ENCODE measurements around the gene DNAJB13.

The DNAJB13 gene

DNA sequence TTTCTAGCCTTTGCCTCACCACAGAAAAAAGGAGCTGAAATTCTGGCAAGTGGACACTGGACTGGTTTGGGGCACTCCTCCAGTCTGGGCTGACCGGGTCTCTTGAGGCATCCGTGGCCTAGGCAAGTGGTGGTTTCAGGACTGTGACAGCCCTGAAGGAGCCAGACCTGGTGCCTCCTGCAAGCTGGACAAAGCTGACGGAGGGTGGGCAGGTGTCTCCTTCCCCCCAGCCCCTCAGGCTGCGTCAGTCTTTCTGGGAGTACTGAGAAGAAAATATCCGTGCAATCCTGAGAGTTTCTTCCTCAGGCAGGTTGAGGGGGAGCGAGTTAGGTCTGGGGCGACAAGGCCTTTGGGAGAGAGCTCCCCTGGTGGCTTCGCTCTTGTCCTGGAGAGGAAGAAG is 62.3 kb downstream of the DNAJB13 start:
- H3K36me3 ChIP-seq (ENCODE audit: control insufficient read depth, insufficient read depth, low read length), result peaks cover 8% of the 10 kb centered on the region
- 96% methylated on average over 8 of the region's 8 CpGs for WGBS, 2 experiments

GRCh38 chr11:74014880-74015279 is 64.1 kb downstream of the DNAJB13 start:
- H3K27ac ChIP-seq (ENCODE audit: insufficient read depth, low read depth, low read length, poor library complexity, severe bottlenecking), result no peak overlapping the region
- no peaks in the 10 kb centered on the region for H3K9me3 ChIP-seq (ENCODE audit: control insufficient read depth, low read length)
- H3K4me1 ChIP-seq (ENCODE audit: control insufficient read depth, insufficient read depth, low read length), result peaks cover 4% of the 10 kb centered on the region
- 93 to 96% methylated on average over 2 of the region's 2 CpGs for WGBS, 2 experiments
- H3K27me3 ChIP-seq (ENCODE audit: control insufficient read depth, insufficient read depth, low read length, poor library complexity, severe bottlenecking), result no peaks in the 10 kb centered on the region
- peaks cover 10% of the 10 kb centered on the region for H3K36me3 ChIP-seq (ENCODE audit: control insufficient read depth, insufficient read depth, low read length)
- no peak overlapping the region for H3K4me3 ChIP-seq (ENCODE audit: insufficient read depth, low read depth, low read length)

More for the DNA sequence above, 62.3 kb downstream of the DNAJB13 start:
- Histone ChIP-seq H3K4me1 (ENCODE audit: control insufficient read depth, insufficient read depth, low read length) (no peaks in the 10 kb centered on the region), H3K4me3 (ENCODE audit: insufficient read depth, low read depth, low read length) (no peak overlapping the region), H3K27me3 (ENCODE audit: control insufficient read depth, insufficient read depth, low read length, poor library complexity, severe bottlenecking) (no peaks in the 10 kb centered on the region), H3K9me3 (ENCODE audit: control insufficient read depth, low read length) (no peaks in the 10 kb centered on the region), H3K27ac (ENCODE audit: insufficient read depth, low read depth, low read length, poor library complexity, severe bottlenecking) (no peak overlapping the region)

GRCh38 chr11:74015919-74016684 is 65.3 kb downstream of the DNAJB13 start:
- H3K36me3 ChIP-seq (ENCODE audit: control insufficient read depth, insufficient read depth, low read length), result peaks cover 10% of the 10 kb centered on the region
- H3K4me1 ChIP-seq (ENCODE audit: control insufficient read depth, insufficient read depth, low read length), result peaks cover 8% of the 10 kb centered on the region
- WGBS, 2 experiments, result 93 to 94% methylated on average over 5 of the region's 5 CpGs
- H3K27ac ChIP-seq (ENCODE audit: insufficient read depth, low read depth, low read length, poor library complexity, severe bottlenecking), result no peak overlapping the region
- H3K9me3 ChIP-seq (ENCODE audit: control insufficient read depth, low read length), result no peaks in the 10 kb centered on the region
- no peaks in the 10 kb centered on the region for H3K27me3 ChIP-seq (ENCODE audit: control insufficient read depth, insufficient read depth, low read length, poor library complexity, severe bottlenecking)
- no peak overlapping the region for H3K4me3 ChIP-seq (ENCODE audit: insufficient read depth, low read depth, low read length)

DNA sequence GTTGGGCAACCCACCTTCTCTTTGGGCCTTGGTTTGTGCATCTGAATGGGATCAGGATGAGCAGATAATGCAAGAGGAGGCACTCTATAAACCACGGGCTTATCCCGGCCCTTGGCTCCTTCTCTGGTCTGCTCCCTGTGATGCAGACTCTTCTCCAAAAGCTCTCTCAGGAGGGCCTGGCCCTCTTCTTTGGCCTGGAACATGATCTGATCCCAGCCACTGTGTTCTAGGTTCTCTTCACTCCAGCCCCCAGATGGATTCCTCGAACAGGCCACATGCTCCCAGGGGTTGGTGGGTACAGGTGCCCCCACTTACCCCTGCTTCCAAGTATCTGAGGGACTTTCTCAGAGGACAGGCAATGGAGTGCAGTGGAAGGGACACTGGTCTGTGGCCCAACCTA is 66.8 kb downstream of the DNAJB13 start:
- no peaks in the 10 kb centered on the region for H3K27me3 ChIP-seq (ENCODE audit: control insufficient read depth, insufficient read depth, low read length, poor library complexity, severe bottlenecking)
- H3K9me3 ChIP-seq (ENCODE audit: control insufficient read depth, low read length), result no peaks in the 10 kb centered on the region
- H3K27ac ChIP-seq (ENCODE audit: insufficient read depth, low read depth, low read length, poor library complexity, severe bottlenecking), result no peak overlapping the region
- 93 to 97% methylated on average over 3 of the region's 3 CpGs for WGBS, 2 experiments
- H3K4me1 ChIP-seq (ENCODE audit: control insufficient read depth, insufficient read depth, low read length), result peaks cover 8% of the 10 kb centered on the region
- peaks cover 10% of the 10 kb centered on the region for H3K36me3 ChIP-seq (ENCODE audit: control insufficient read depth, insufficient read depth, low read length)
- no peak overlapping the region for H3K4me3 ChIP-seq (ENCODE audit: insufficient read depth, low read depth, low read length)

DNA sequence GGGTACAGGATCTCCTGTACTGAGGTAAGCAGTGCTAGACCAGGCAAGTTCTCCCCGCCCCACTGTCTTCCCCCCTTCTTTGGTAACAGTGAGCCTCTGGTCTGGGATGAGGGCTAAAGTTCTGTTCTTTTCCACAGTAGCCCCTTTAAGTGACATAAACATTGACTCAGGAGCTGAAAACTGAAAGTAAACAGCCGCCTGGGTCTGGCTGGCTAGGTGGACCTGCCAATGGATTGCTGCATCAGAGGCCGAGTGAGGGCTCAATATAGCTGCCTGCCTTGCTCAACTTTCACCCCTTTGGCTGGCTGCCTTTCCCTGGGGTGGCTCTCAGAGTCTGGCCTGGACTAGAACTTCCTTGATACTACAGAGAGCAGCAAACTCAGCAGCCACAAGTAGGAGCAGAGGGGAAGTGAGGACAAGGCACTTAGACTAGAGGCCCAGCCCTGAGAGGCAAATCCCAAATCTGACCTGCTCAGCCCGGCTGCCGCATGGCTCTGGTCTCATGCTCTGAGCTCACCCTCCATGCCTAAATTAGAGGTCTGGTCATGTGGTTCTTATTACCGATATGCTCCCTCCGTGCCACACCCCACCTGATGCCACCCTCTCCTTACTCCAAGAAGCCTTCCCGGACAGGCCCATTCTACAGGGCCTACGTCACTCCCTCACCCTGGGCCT is 67.6 kb downstream of the DNAJB13 start:
- Histone ChIP-seq H3K27ac (ENCODE audit: insufficient read depth, low read depth, low read length, poor library complexity, severe bottlenecking) (no peak overlapping the region), H3K4me1 (ENCODE audit: control insufficient read depth, insufficient read depth, low read length) (peaks cover 8% of the 10 kb centered on the region), H3K27me3 (ENCODE audit: control insufficient read depth, insufficient read depth, low read length, poor library complexity, severe bottlenecking) (no peaks in the 10 kb centered on the region), H3K9me3 (ENCODE audit: control insufficient read depth, low read length) (no peaks in the 10 kb centered on the region), H3K4me3 (ENCODE audit: insufficient read depth, low read depth, low read length) (no peak overlapping the region), H3K36me3 (ENCODE audit: control insufficient read depth, insufficient read depth, low read length) (peaks cover 10% of the 10 kb centered on the region)
- 95 to 96% methylated on average over 9 of the region's 9 CpGs for WGBS, 2 experiments

DNA sequence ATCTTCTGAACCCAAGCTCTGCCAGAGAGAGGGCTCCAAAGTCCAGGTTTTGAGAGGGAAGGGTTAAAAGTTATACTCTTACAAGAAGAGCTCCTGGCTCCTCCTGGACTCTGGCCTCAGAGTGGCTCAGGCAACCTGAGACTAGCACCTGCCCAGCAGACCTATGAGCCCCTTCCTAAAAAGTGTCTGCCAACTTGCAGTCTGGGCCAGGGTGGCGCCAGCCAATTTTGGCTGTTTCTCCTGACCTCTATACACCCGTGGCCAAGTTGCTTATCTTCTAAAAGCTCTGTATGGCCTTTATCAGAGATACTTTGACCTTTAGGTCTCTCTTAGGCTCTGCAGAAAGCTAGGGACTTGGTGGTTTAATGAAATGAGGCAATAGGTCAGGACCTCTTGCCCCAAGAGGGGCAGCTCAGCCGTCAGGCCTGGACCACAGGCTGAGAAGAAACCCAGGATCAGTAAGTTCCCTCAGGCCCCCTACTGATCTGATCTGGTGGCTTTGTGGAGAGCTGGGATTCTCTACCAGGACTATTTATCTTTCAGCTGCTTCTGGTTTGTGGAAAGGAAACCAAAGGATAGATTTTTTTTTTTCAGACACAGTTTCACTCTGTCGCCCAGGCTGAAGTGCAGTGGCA is 68.4 kb downstream of the DNAJB13 start:
- Histone ChIP-seq H3K27ac (ENCODE audit: insufficient read depth, low read depth, low read length, poor library complexity, severe bottlenecking) (no peak overlapping the region), H3K4me1 (ENCODE audit: control insufficient read depth, insufficient read depth, low read length) (peaks cover 8% of the 10 kb centered on the region), H3K9me3 (ENCODE audit: control insufficient read depth, low read length) (no peaks in the 10 kb centered on the region), H3K27me3 (ENCODE audit: control insufficient read depth, insufficient read depth, low read length, poor library complexity, severe bottlenecking) (no peaks in the 10 kb centered on the region), H3K4me3 (ENCODE audit: insufficient read depth, low read depth, low read length) (no peak overlapping the region), H3K36me3 (ENCODE audit: control insufficient read depth, insufficient read depth, low read length) (peaks cover 10% of the 10 kb centered on the region)
- 78 to 80% methylated on average over 4 of the region's 4 CpGs for WGBS, 2 experiments

DNA sequence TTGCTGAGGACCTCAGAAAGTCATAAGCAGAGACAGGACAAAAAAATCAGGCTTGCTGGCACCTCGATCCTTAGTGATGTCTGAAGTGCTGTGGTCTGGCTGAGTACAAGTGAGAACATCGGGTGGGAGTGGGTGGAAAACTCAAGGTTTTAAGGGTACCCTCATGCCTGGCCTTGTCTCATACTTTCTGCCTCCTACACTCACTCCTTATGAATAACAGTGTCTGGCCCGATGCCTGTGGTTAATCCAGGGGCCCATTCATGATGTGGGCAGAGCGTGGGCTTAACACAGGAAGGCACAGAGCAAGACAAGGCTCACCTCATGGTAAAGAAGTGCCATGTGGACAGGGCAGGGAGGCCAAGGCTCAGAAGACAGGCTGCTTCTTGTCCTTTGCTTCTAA is 69.0 kb downstream of the DNAJB13 start:
- 96 to 97% methylated on average over 4 of the region's 4 CpGs for WGBS, 2 experiments
- no peak overlapping the region for H3K27ac ChIP-seq (ENCODE audit: insufficient read depth, low read depth, low read length, poor library complexity, severe bottlenecking)
- H3K4me3 ChIP-seq (ENCODE audit: insufficient read depth, low read depth, low read length), result no peak overlapping the region
- no peaks in the 10 kb centered on the region for H3K9me3 ChIP-seq (ENCODE audit: control insufficient read depth, low read length)
- H3K27me3 ChIP-seq (ENCODE audit: control insufficient read depth, insufficient read depth, low read length, poor library complexity, severe bottlenecking), result no peaks in the 10 kb centered on the region
- H3K4me1 ChIP-seq (ENCODE audit: control insufficient read depth, insufficient read depth, low read length), result peaks cover 8% of the 10 kb centered on the region
- peaks cover 10% of the 10 kb centered on the region for H3K36me3 ChIP-seq (ENCODE audit: control insufficient read depth, insufficient read depth, low read length)

Measured in ectodermal cell (in vitro differentiated cells).